Uterus (tissue), 2 donors: ENCODE results near the gene C5AR2.

Experiments used
- CTCF ChIP-seq, 4 experiments: fragments of 200-600 bp in 2 of 4; fragments of 450-650 bp in 2 of 4; sonication (generic) in 2 of 4; IDR thresholded peaks; one replicate each; pipeline ENCODE4 v1.5.1; 2016 to 2019; ENCODE audit warnings: antibody characterized with exemption in 4 of 4, mild to moderate bottlenecking in 2 of 4, moderate library complexity in 1 of 4
- POLR2A ChIP-seq, 2 donors: fragments of 450-650 bp; IDR thresholded peaks; one replicate each; pipeline ENCODE4 v1.6.1; 2016; ENCODE audit warnings: antibody characterized with exemption in 2 of 2, mild to moderate bottlenecking in 1 of 2, moderate library complexity in 1 of 2

DNA sequence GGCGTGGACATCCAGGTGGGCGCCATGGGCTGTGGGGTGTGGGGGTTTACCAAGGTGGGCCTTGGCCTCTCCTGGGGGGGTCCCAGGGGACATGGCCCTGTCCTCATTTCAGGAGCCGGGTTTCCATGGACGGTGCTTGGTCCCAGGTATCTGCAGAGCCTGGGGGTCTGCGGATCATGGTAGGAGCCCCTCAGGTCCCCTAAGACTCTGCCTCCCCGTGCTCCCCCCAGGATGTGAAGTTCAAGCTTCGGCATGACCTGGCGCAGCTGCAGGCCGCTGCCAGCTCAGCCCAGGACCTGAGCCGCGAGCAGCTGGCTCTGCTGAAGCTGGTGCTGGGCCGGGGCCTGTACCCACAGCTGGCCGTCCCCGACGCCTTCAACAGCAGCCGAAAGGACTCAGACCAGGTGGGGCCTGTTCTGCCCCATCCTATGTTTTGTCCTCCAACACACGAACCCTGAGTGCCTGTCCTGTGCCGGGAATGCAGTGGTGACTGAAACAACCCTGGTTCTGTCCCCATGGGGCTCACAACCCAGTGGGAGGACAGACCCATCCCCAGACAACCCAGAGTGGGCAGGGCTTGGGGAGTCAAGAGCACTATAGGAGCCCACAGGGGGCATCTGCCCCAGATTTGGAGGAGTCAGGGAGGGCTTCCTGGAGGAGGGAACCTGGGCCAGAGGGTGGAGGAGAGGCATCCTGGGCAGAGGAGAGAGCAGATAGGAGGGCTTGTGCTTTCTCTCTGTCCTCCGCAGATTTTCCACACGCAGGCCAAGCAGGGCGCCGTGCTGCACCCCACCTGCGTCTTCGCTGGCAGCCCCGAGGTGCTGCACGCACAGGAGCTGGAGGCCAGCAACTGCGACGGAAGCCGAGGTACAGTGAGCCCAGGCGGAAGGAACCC lies 44.0 kb downstream of the C5AR2 start:
- TF ChIP-seq CTCF (IDR thresholded peaks at IDR 0.05) (no peak), POLR2A (IDR thresholded peaks at IDR 0.05) (no peak)
